Endothelial cell of umbilical vein (primary cell): ENCODE results near the gene GIPC1. TPM values are rescaled to one million over a fixed set of nuclear protein-coding genes. Genes with fewer than 3 reads are reported as not detected.

Source experiments
- BruUV-seq: library from RNA; stranded (reverse); fragments of 400-500 nt; replicated peaks from 2 replicates; lab custom pipeline; 2021; lab: Mats Ljungman, UMichigan
- CTCF ChIA-PET: fragments of 300-600, 350-600 bp; sonication (Branson Sonifier 250); formaldehyde crosslinking; loops from one replicate; lab custom pipeline; 2021; ENCODE audit warnings: antibody characterized with exemption, inconsistent platforms; lab: Charles Lee
- POLR2A ChIA-PET: fragments of 300-600, 350-600 bp; sonication (Branson Sonifier 250); formaldehyde crosslinking; loops from one replicate; lab custom pipeline; 2021; ENCODE audit warnings: antibody characterized with exemption, inconsistent platforms; lab: Charles Lee
- DNase-seq: peaks from one replicate; pipeline ENCODE4 v3.0.0-alpha.2; 2011; ENCODE audit warnings: low read depth, low spot score
- FAIRE-seq: peaks from 2 replicates; lab custom pipeline; 2011; peaks lifted over from hg19 to GRCh38; lab: Jason Lieb, UNC
- H2AFZ ChIP-seq: 2 replicates; pipeline ENCODE4 v1.6.0; 2012; ENCODE audit warnings: low read depth, low read length, control low read depth, inconsistent platforms
- H3K27ac ChIP-seq: 2 replicates; pipeline ENCODE4 v1.5.1; 2011; ENCODE audit warnings: low read depth, mild to moderate bottlenecking, control low read depth, low read length, moderate library complexity; ENCODE audit not compliant: insufficient read depth
- H3K27me3 ChIP-seq, 2 experiments: 2 replicates each; pipeline versions ENCODE4 v1.6.0 to v1.6.1; 2011; ENCODE audit warnings: low read length in 2 of 2, mixed read lengths in 1 of 2; ENCODE audit not compliant: control insufficient read depth in 2 of 2, insufficient read depth in 2 of 2
- H3K36me3 ChIP-seq, 2 experiments: 2 replicates in 1 of 2; 3 replicates in 1 of 2; pipeline ENCODE4 v1.5.1; 2011; ENCODE audit warnings: low read length in 2 of 2, mild to moderate bottlenecking in 1 of 2, moderate library complexity in 1 of 2; ENCODE audit not compliant: control insufficient read depth in 2 of 2, insufficient read depth in 2 of 2; ENCODE audit errors: extremely low read depth in 1 of 2
- H3K4me1 ChIP-seq: 3 replicates; pipeline ENCODE4 v1.5.1; 2011; ENCODE audit warnings: mild to moderate bottlenecking, low read length; ENCODE audit not compliant: control insufficient read depth, insufficient read depth; ENCODE audit errors: extremely low read depth
- H3K4me2 ChIP-seq: 2 replicates; pipeline ENCODE4 v1.6.1; 2011; ENCODE audit warnings: low read length, control low read depth, mixed read lengths; ENCODE audit not compliant: insufficient read depth
- H3K4me3 ChIP-seq, 3 experiments: fragments of 200-600 bp in 1 of 3; sonication (generic), shearing (Covaris generic) in 1 of 3; replicated peaks in 1 of 3; 2 replicates each; pipeline ENCODE4 v1.5.1; 2011 to 2016; ENCODE audit warnings: control low read depth in 3 of 3, low read length in 3 of 3, mild to moderate bottlenecking in 2 of 3, inconsistent platforms in 1 of 3, low read depth in 1 of 3, moderate library complexity in 1 of 3; ENCODE audit not compliant: insufficient read depth in 1 of 3
- H3K79me2 ChIP-seq: 2 replicates; pipeline ENCODE4 v1.6.0; 2012; ENCODE audit warnings: low read length, inconsistent platforms; ENCODE audit not compliant: control insufficient read depth, insufficient read depth
- H3K9ac ChIP-seq: replicated peaks from 2 replicates; pipeline ENCODE3; 2011; ENCODE audit warnings: low read length, control low read depth; ENCODE audit not compliant: insufficient read depth; ENCODE audit errors: extremely low read depth
- H3K9me1 ChIP-seq: replicated peaks from 3 replicates; pipeline ENCODE4 v1.6.0; 2011; ENCODE audit warnings: mild to moderate bottlenecking, low read length; ENCODE audit not compliant: control insufficient read depth, insufficient read depth; ENCODE audit errors: extremely low read depth
- H3K9me3 ChIP-seq: replicated peaks from 2 replicates; pipeline ENCODE4 v1.5.1; 2012; ENCODE audit warnings: low read length, inconsistent platforms; ENCODE audit not compliant: control insufficient read depth, insufficient read depth
- H4K20me1 ChIP-seq: replicated peaks from 2 replicates; pipeline ENCODE3; 2011; ENCODE audit warnings: mild to moderate bottlenecking, low read length; ENCODE audit not compliant: control insufficient read depth, insufficient read depth; ENCODE audit errors: extremely low read depth
- CTCF ChIP-seq, 2 donors: IDR thresholded peaks; 1 replicate in 1 of 2; 2 replicates in 1 of 2; pipeline ENCODE4 v1.5.1; 2011; ENCODE audit warnings: low read length in 2 of 2, mild to moderate bottlenecking in 2 of 2, moderate library complexity in 2 of 2, control low read depth in 1 of 2, inconsistent platforms in 1 of 2, low read depth in 1 of 2; ENCODE audit not compliant: insufficient read depth in 1 of 2; ENCODE audit errors: extremely low read depth in 1 of 2
- EZH2 ChIP-seq: IDR thresholded peaks from 2 replicates; pipeline ENCODE4 v1.6.1; 2012; ENCODE audit warnings: borderline replicate concordance, low read depth, mild to moderate bottlenecking, moderate library complexity, low read length, inconsistent platforms; ENCODE audit not compliant: severe bottlenecking
- FOS ChIP-seq: IDR thresholded peaks from 2 replicates; pipeline ENCODE4 v1.6.1; 2011; ENCODE audit warnings: mild to moderate bottlenecking, low read length, moderate library complexity, borderline replicate concordance; ENCODE audit not compliant: insufficient read depth
- GATA2 ChIP-seq: IDR thresholded peaks from 2 replicates; pipeline ENCODE4 v1.7.0; 2011; ENCODE audit warnings: low read depth, mild to moderate bottlenecking, moderate library complexity, mixed read lengths, low read length; ENCODE audit not compliant: insufficient read length, insufficient read depth
- JUN ChIP-seq: IDR thresholded peaks from 2 replicates; pipeline ENCODE4 v1.6.1; 2011; ENCODE audit warnings: borderline replicate concordance, low read depth; ENCODE audit not compliant: insufficient read length, insufficient read depth
- MAX ChIP-seq: IDR thresholded peaks from 2 replicates; pipeline ENCODE4 v1.6.1; 2011; ENCODE audit not compliant: insufficient read depth, insufficient read length
- MYC ChIP-seq: IDR thresholded peaks from one replicate; pipeline ENCODE4 v1.6.1; 2011; ENCODE audit warnings: mild to moderate bottlenecking, low read depth, low read length
- POLR2A ChIP-seq: IDR thresholded peaks from 2 replicates; pipeline ENCODE4 v1.6.1; 2012; ENCODE audit warnings: low read depth, mild to moderate bottlenecking, control low read depth, low read length
- POLR2AphosphoS5 ChIP-seq: IDR thresholded peaks from 2 replicates; pipeline ENCODE4 v1.6.1; 2012; ENCODE audit warnings: low read depth, mild to moderate bottlenecking, control low read depth, low read length, moderate library complexity; ENCODE audit not compliant: insufficient read depth
- dilution Hi-C: fragments of 300-500 bp; cut with MboI; formaldehyde crosslinking; loops from one replicate; pipeline ENCODE4 v1.15.0; 2019; ENCODE audit warnings: low sequenced_read_pairs; ENCODE audit not compliant: extremely low pct_ligation_motif_present
- intact Hi-C: fragments of 100-400 bp; cut with micrococcal nuclease; formaldehyde crosslinking; loops from one replicate; pipeline ENCODE4 v1.10.0; 2022
- polyA plus RNA-seq, 4 experiments: library from polyadenylated mRNA; depleted of rRNA in 3 of 4; stranded (reverse) in 3 of 4; unstranded in 1 of 4; fragments of >200 nt; gene quantifications; 2 replicates each; pipeline versions ENCODE4 v1.2.1 to v1.2.3, GENCODE V29; 2011 to 2012; ENCODE audit warnings: missing spikeins in 1 of 4
- total RNA-seq: library from RNA; stranded (reverse); gene quantifications from 2 replicates; pipeline ENCODE4 v1.2.3, GENCODE V29; 2021

The GIPC1 gene
- total and polyA plus RNA-seq, 2 donors (not counting 3 experiments of a cell fraction or from before 2014, with no cell fraction given): 108 to 141 TPM

- Histone ChIP-seq H3K36me3 (no peaks in the 10 kb centered on the region), H3K79me2 (no peaks in the 10 kb centered on the region), H3K9ac (no peak overlapping the region), H3K4me3 (no peak overlapping the region), H3K4me1 (peaks cover 13% of the 10 kb centered on the region), H3K27me3 (no peaks in the 10 kb centered on the region), H3K9me3 (no peaks in the 10 kb centered on the region), H3K27ac (peak overlapping the region; percentile 8), H2AFZ (no peak overlapping the region), H4K20me1 (no peaks in the 10 kb centered on the region), H3K9me1 (no peaks in the 10 kb centered on the region), H3K4me2 (no peak overlapping the region)
- no peak for TF ChIP-seq POLR2A
- TF ChIP-seq MYC: no peak
- peak; percentile 77 for TF ChIP-seq JUN
- no peak for TF ChIP-seq EZH2
- no peak for TF ChIP-seq MAX
- TF ChIP-seq GATA2: peak; percentile 71
- TF ChIP-seq CTCF (IDR thresholded peaks at IDR 0.05; ENCODE audit: extremely low read depth in 1 of 2, insufficient read depth in 1 of 2, low read depth in 1 of 2, low read length in 2 of 2): no peak
- peak; percentile 76 for TF ChIP-seq POLR2AphosphoS5
- TF ChIP-seq FOS: peak; percentile 51
- DNase-seq (peak; percentile 63), FAIRE-seq (peak; percentile 71)
- BruUV-seq: no TSS peak
- dilution Hi-C loops: no loop called here
- intact Hi-C loops: loop anchor here (1.0 kb wide), 2 partner anchors 9 to 48 kb away; no protein-coding TSS in a partner anchor
- ChIA-PET POLR2A (interaction anchor here (4.1 kb wide), 1 partner anchor 10 kb away, joined by 27 read pairs; the partner anchor contains the start of gene DNAJB1), CTCF (interaction anchor here (1.0 to 2.4 kb wide), 5 partner anchors 8 to 48 kb away, joined by 3 to 11 read pairs (median 3); no protein-coding TSS in a partner anchor)
These were observed 12.0 kb upstream of the GIPC1 start for GRCh38 chr19:14507704-14508542.
